HL-60 (cell line): ENCODE results near the gene ZNRF1.

ENCODE experiments used
- DNase-seq, 2 experiments: peaks; one replicate each; pipeline ENCODE4 v3.0.0-alpha.2; 2010 to 2020; ENCODE audit warnings: low read depth in 1 of 2, low spot score in 1 of 2
- H3K27ac ChIP-seq: fragments of 250-450 bp; sonication (Bioruptor Pico); replicated peaks from 2 replicates; pipeline ENCODE4 v1.5.1; 2020; ENCODE audit warnings: mild to moderate bottlenecking, moderate library complexity
- H3K27me3 ChIP-seq: fragments of 250-450 bp; sonication (Bioruptor Pico); 2 replicates; pipeline ENCODE4 v1.5.1; 2021; ENCODE audit warnings: mild to moderate bottlenecking, moderate library complexity; ENCODE audit not compliant: insufficient read depth, poor library complexity, severe bottlenecking
- H3K4me3 ChIP-seq: replicated peaks from 2 replicates; pipeline ENCODE4 v1.5.1; 2011; ENCODE audit warnings: mild to moderate bottlenecking, control low read depth, low read length; ENCODE audit not compliant: insufficient read depth
- GABPA ChIP-seq: IDR thresholded peaks from 2 replicates; pipeline ENCODE4 v1.6.1; 2012; ENCODE audit warnings: low read depth
- POLR2AphosphoS5 ChIP-seq: IDR thresholded peaks from 2 replicates; pipeline ENCODE4 v1.6.1; 2012; ENCODE audit warnings: low read depth
- SPI1 ChIP-seq: IDR thresholded peaks from 2 replicates; pipeline ENCODE4 v1.6.1; 2012; ENCODE audit warnings: low read depth, mild to moderate bottlenecking, borderline replicate concordance
- TF ChIP-seq, protein P1 (sequence below): IDR thresholded peaks from one replicate; pipeline ENCODE4 v1.5.1; 2011; ENCODE audit warnings: low read length, control low read depth, inconsistent platforms; ENCODE audit not compliant: insufficient read depth
- TF ChIP-seq, protein P2 (sequence below): IDR thresholded peaks from 2 replicates; pipeline ENCODE4 v1.6.1; 2012; ENCODE audit warnings: low read depth; ENCODE audit not compliant: insufficient replicate concordance

The ZNRF1 gene

DNA sequence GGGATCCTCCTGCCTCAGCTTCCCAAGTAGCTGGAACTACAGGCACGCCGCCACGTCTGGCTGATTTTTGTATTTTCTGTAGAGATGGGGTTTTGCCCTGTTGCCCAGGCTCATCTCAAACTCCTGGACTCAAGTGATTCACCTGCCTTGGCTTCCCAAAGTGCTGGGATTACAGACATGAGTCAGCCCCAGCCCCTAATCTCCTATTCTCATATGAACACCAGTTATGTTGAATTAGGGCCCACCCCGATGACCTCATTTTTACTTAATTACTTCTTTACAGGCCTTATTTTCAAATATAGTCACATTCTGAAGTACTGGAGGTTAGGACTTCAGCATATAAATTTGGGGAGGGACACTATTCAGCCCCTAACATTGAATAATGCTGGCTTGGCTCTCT is 49.2 kb downstream of the ZNRF1 start:
- Histone ChIP-seq H3K27me3 (no peaks in the 10 kb centered on the region), H3K27ac (no peak overlapping the region), H3K4me3 (no peak overlapping the region)
- TF ChIP-seq, protein P1, sequence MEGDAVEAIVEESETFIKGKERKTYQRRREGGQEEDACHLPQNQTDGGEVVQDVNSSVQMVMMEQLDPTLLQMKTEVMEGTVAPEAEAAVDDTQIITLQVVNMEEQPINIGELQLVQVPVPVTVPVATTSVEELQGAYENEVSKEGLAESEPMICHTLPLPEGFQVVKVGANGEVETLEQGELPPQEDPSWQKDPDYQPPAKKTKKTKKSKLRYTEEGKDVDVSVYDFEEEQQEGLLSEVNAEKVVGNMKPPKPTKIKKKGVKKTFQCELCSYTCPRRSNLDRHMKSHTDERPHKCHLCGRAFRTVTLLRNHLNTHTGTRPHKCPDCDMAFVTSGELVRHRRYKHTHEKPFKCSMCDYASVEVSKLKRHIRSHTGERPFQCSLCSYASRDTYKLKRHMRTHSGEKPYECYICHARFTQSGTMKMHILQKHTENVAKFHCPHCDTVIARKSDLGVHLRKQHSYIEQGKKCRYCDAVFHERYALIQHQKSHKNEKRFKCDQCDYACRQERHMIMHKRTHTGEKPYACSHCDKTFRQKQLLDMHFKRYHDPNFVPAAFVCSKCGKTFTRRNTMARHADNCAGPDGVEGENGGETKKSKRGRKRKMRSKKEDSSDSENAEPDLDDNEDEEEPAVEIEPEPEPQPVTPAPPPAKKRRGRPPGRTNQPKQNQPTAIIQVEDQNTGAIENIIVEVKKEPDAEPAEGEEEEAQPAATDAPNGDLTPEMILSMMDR, result no peak
- TF ChIP-seq POLR2AphosphoS5, result no peak
- TF ChIP-seq GABPA, result no peak
- no peak for TF ChIP-seq SPI1
- TF ChIP-seq, protein P2, sequence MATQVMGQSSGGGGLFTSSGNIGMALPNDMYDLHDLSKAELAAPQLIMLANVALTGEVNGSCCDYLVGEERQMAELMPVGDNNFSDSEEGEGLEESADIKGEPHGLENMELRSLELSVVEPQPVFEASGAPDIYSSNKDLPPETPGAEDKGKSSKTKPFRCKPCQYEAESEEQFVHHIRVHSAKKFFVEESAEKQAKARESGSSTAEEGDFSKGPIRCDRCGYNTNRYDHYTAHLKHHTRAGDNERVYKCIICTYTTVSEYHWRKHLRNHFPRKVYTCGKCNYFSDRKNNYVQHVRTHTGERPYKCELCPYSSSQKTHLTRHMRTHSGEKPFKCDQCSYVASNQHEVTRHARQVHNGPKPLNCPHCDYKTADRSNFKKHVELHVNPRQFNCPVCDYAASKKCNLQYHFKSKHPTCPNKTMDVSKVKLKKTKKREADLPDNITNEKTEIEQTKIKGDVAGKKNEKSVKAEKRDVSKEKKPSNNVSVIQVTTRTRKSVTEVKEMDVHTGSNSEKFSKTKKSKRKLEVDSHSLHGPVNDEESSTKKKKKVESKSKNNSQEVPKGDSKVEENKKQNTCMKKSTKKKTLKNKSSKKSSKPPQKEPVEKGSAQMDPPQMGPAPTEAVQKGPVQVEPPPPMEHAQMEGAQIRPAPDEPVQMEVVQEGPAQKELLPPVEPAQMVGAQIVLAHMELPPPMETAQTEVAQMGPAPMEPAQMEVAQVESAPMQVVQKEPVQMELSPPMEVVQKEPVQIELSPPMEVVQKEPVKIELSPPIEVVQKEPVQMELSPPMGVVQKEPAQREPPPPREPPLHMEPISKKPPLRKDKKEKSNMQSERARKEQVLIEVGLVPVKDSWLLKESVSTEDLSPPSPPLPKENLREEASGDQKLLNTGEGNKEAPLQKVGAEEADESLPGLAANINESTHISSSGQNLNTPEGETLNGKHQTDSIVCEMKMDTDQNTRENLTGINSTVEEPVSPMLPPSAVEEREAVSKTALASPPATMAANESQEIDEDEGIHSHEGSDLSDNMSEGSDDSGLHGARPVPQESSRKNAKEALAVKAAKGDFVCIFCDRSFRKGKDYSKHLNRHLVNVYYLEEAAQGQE, result no peak
- DNase-seq, result no peak

DNA sequence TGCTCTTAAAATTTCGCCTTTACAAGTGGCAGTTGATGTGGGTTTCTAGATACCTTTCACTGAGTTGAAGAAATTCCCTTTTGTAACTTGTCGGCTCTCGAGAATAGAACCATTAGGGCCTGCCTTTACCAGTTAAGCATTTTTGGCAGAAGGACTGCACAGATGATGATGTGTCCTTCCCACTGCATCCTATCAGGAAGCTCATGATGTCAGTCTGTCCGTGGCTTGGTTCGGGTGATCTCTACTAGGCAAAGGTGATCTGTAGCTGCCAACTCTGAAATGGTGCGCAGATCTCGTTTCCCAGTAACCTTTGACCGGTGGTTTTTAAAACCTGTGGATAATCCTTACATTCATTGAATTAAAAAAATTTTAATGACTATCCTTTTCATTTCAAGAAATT is 49.7 kb downstream of the ZNRF1 start:
- no peak overlapping the region for H3K4me3 ChIP-seq
- H3K27me3 ChIP-seq, result no peaks in the 10 kb centered on the region
- DNase-seq, result no peak
- no peak for TF ChIP-seq POLR2AphosphoS5
- TF ChIP-seq, protein P2, result no peak
- TF ChIP-seq, protein P1, result no peak
- TF ChIP-seq SPI1, result no peak
- no peak for TF ChIP-seq GABPA
- no peak overlapping the region for H3K27ac ChIP-seq

DNA sequence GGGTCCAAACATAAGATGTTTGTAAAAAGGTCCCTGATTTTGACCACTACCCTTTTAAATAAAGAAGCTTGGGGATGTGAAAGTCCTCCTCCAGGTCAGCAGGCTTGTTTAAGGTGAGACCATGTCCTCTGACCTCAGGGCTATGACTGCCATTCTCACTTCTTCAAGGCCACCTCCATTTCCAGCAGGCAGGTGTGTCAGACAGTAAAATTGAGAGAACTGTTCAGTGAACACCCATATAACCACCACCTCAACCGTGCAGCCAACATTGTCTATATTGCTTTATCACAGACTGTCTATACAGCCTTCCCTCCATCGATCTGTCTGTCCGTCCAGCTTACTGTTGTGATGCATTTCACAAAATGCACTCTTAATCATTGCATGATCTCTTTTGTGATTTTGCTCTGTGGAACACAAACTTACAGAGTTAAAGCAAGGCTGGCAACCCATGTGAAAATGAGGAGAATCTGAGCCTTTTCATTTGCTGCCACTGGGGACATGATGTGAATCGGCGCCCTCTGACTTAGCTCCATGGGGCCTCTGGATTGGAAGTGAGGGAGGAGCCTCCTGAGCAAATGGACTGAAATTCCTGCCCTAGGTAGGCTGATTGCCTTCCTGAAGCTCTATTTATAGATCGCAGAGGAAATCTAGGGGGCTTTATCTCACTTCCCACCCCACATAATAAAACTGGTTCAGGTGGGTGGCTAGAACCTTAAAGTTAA is 53.8 kb downstream of the ZNRF1 start:
- Histone ChIP-seq H3K27me3 (no peaks in the 10 kb centered on the region), H3K27ac (no peak overlapping the region), H3K4me3 (no peak overlapping the region)
- no peak for DNase-seq
- TF ChIP-seq SPI1 (no peak), POLR2AphosphoS5 (no peak), GABPA (no peak)
- TF ChIP-seq, protein P1, result no peak
